Smooth muscle cell (in vitro differentiated cells): ENCODE measurements around the gene WIZ. TPM values are rescaled to one million over a fixed set of nuclear protein-coding genes. Genes with fewer than 3 reads are reported as not detected.

Experiments
- DNase-seq: peaks from one replicate; lab custom pipeline; 2025; ENCODE audit not compliant: unreplicated experiment; lab: John Stamatoyannopoulos, UW
- H2AFZ ChIP-seq: fragments of 200-600 bp; sonication (generic); 2 replicates; pipeline ENCODE4 v1.6.0; 2016; ENCODE audit warnings: antibody characterized with exemption, low read depth, mild to moderate bottlenecking
- H3F3A ChIP-seq: fragments of 200-600 bp; sonication (generic); 2 replicates; pipeline ENCODE4 v1.6.0; 2017; ENCODE audit warnings: antibody characterized with exemption, low read depth
- H3K27ac ChIP-seq: fragments of 200-600 bp; sonication (generic); 2 replicates; pipeline ENCODE4 v1.5.1; 2016; ENCODE audit warnings: low read depth, mild to moderate bottlenecking
- H3K27me3 ChIP-seq: fragments of 200-600 bp; sonication (generic); 2 replicates; pipeline ENCODE4 v1.6.1; 2016; ENCODE audit warnings: low read depth, mild to moderate bottlenecking
- H3K36me3 ChIP-seq: fragments of 200-600 bp; sonication (generic); 2 replicates; pipeline ENCODE4 v1.5.1; 2016; ENCODE audit warnings: low read depth
- H3K4me1 ChIP-seq: fragments of 200-600 bp; sonication (generic); 2 replicates; pipeline ENCODE4 v1.5.1; 2016; ENCODE audit warnings: low read depth
- H3K4me2 ChIP-seq: fragments of 200-600 bp; sonication (generic); 2 replicates; pipeline ENCODE4 v1.6.0; 2016; ENCODE audit warnings: mild to moderate bottlenecking
- H3K4me3 ChIP-seq: fragments of 200-600 bp; sonication (generic); 2 replicates; pipeline ENCODE4 v1.5.1; 2016; ENCODE audit warnings: mild to moderate bottlenecking
- H3K79me2 ChIP-seq: fragments of 200-600 bp; sonication (generic); 2 replicates; pipeline ENCODE4 v1.6.0; 2016; ENCODE audit warnings: low read depth, mild to moderate bottlenecking
- H3K9ac ChIP-seq: fragments of 200-600 bp; sonication (generic); 2 replicates; pipeline ENCODE4 v1.6.0; 2016; ENCODE audit warnings: low read depth
- H3K9me3 ChIP-seq: fragments of 200-600 bp; sonication (generic); replicated peaks from 2 replicates; pipeline ENCODE4 v1.5.1; 2016; ENCODE audit warnings: low read depth
- H4K20me1 ChIP-seq: fragments of 200-600 bp; sonication (generic); 2 replicates; pipeline ENCODE4 v1.6.0; 2016; ENCODE audit warnings: low read depth
- WGBS: methylation state at CpG from one replicate; pipeline ENCODE4 v1.1.7; 2016; ENCODE audit warnings: low lambda C conversion rate; 5-methylcytosine and 5-hydroxymethylcytosine counted together
- polyA plus RNA-seq: library from polyadenylated mRNA; unstranded; fragments of >200 nt; fragmentation: Nextera tagmentation; extraction: Ambion mirVana; gene quantifications from 2 replicates; pipeline ENCODE4 v1.2.1, GENCODE V29; 2016
- total RNA-seq: library from RNA; depleted of rRNA; stranded (reverse); fragments of >200 nt; gene quantifications from 2 replicates; pipeline ENCODE4 v1.2.3, GENCODE V29; 2014
- TF ChIP-seq, protein P1 (sequence below): fragments of 200-600 bp; sonication (generic); IDR thresholded peaks from 2 replicates; pipeline ENCODE4 v1.5.1; 2017; ENCODE audit warnings: borderline replicate concordance, mild to moderate bottlenecking, antibody characterized with exemption; ENCODE audit not compliant: insufficient read depth, poor library complexity, severe bottlenecking

WIZ gene
- total and polyA plus RNA-seq, 2 experiments from 2014 or later: 23.1 to 40.5 TPM

GRCh38 chr19:15457701-15458484 is 8.1 kb upstream of the WIZ start:
- TF ChIP-seq, protein P1, sequence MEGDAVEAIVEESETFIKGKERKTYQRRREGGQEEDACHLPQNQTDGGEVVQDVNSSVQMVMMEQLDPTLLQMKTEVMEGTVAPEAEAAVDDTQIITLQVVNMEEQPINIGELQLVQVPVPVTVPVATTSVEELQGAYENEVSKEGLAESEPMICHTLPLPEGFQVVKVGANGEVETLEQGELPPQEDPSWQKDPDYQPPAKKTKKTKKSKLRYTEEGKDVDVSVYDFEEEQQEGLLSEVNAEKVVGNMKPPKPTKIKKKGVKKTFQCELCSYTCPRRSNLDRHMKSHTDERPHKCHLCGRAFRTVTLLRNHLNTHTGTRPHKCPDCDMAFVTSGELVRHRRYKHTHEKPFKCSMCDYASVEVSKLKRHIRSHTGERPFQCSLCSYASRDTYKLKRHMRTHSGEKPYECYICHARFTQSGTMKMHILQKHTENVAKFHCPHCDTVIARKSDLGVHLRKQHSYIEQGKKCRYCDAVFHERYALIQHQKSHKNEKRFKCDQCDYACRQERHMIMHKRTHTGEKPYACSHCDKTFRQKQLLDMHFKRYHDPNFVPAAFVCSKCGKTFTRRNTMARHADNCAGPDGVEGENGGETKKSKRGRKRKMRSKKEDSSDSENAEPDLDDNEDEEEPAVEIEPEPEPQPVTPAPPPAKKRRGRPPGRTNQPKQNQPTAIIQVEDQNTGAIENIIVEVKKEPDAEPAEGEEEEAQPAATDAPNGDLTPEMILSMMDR: no peak

DNA sequence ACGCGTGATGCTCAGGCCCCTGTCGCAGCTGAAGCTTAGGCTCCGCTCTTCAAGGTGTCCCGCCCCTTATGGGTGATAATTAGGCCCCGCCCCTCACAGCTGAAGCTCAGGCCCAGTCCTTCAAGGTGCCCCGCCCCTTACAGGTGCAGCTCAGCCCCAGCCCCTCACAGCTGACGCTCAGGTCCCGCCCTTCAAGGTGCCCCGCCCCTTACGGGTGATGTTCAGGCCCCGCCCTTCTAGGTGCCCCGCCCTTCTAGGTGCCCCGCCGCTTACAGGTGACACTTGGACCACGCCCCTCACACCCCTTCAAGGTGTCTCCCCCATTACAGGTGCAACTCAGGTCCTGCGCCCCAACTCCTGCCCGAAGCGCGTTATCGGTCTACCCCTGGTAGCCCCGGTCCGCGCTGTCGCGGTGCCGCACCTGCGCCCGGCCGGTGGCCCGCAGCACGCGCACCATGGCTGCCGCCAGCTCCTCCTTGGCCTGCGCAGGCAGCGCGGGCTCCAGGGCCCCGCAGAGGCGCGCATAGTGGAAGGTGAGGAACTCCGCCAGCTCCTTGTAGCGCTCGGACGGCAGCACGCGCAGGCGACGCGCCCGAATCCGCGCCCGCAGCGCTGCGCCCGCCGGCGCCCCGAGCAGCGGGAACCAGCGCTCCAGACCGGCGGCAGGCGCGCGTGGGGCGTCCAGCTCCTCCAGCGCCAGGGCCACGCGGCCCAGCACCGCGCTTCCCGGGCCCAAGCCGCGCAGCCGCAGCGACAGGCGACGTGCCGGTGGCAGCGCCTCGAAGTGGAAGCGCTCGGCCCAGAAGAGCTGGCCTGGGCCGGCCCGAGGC is 7.3 kb upstream of the WIZ start:
- no peaks in the 10 kb centered on the region for H4K20me1 ChIP-seq
- H3K4me2 ChIP-seq: peak overlapping the region; percentile 9
- no peaks in the 10 kb centered on the region for H3F3A ChIP-seq
- H3K4me3 ChIP-seq: no peak overlapping the region
- H2AFZ ChIP-seq: no peak overlapping the region
- H3K27me3 ChIP-seq: peaks cover 82% of the 10 kb centered on the region
- TF ChIP-seq, protein P1: no peak
- H3K9me3 ChIP-seq: no peaks in the 10 kb centered on the region
- 4% methylated on average over 79 of the region's 86 CpGs for WGBS
- H3K4me1 ChIP-seq: peaks cover 3% of the 10 kb centered on the region
- H3K27ac ChIP-seq: no peak overlapping the region
- no peak overlapping the region for H3K9ac ChIP-seq
- no peaks in the 10 kb centered on the region for H3K36me3 ChIP-seq
- DNase-seq: no peak
- no peaks in the 10 kb centered on the region for H3K79me2 ChIP-seq

More at GRCh38 chr19:15457701-15458484, 8.1 kb upstream of the WIZ start:
- Histone ChIP-seq H3K9ac (no peak overlapping the region), H3F3A (no peaks in the 10 kb centered on the region), H3K4me3 (no peak overlapping the region), H3K9me3 (no peaks in the 10 kb centered on the region), H3K27ac (no peak overlapping the region), H3K36me3 (no peaks in the 10 kb centered on the region), H2AFZ (no peak overlapping the region), H4K20me1 (no peaks in the 10 kb centered on the region), H3K79me2 (no peaks in the 10 kb centered on the region), H3K4me2 (no peak overlapping the region), H3K4me1 (peaks cover 3% of the 10 kb centered on the region), H3K27me3 (peaks cover 82% of the 10 kb centered on the region)
- no peak for DNase-seq
- WGBS: 31% methylated on average over 44 of the region's 54 CpGs

DNA sequence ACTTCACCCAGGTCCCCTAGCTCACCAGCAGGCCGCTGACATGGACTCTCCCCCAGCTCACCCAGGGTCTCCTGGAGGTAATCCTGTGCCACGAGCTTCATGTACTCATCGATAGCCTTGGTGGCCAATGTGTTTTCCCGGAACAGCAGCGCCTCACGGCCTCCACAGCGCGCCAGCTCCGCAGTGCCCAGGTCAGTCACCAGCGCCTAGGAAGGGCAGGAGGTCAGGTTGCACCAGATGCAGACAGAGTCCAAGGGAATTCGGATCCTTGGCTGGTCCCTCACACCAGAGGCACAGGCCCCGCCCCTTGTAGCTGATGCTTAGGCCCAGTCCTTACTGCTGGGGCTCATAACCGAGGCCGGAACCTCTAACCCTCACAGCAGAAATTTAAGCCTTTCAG is 6.7 kb upstream of the WIZ start:
- TF ChIP-seq, protein P1: no peak
- no peak overlapping the region for H3K9ac ChIP-seq
- 53% methylated on average over 14 of the region's 14 CpGs for WGBS
- H4K20me1 ChIP-seq: no peaks in the 10 kb centered on the region
- no peak overlapping the region for H3K4me3 ChIP-seq
- no peak overlapping the region for H3K27ac ChIP-seq
- no peak for DNase-seq
- peaks cover 3% of the 10 kb centered on the region for H3K4me1 ChIP-seq
- H3K79me2 ChIP-seq: no peaks in the 10 kb centered on the region
- H3K36me3 ChIP-seq: no peaks in the 10 kb centered on the region
- no peak overlapping the region for H2AFZ ChIP-seq
- H3K27me3 ChIP-seq: peaks cover 77% of the 10 kb centered on the region
- no peaks in the 10 kb centered on the region for H3K9me3 ChIP-seq
- no peak overlapping the region for H3K4me2 ChIP-seq
- H3F3A ChIP-seq: peaks cover 6% of the 10 kb centered on the region
